GM18519 (cell line): ENCODE measurements around the gene CASZ1.

Source experiments
- ATAC-seq: cut with Tn5 transposase; IDR thresholded peaks from one replicate; pipeline ENCODE4 v1.9.1; 2021; ENCODE audit warnings: mild to moderate bottlenecking, moderate library complexity; ENCODE audit not compliant: unreplicated experiment, low FRiP score

CASZ1 gene

DNA sequence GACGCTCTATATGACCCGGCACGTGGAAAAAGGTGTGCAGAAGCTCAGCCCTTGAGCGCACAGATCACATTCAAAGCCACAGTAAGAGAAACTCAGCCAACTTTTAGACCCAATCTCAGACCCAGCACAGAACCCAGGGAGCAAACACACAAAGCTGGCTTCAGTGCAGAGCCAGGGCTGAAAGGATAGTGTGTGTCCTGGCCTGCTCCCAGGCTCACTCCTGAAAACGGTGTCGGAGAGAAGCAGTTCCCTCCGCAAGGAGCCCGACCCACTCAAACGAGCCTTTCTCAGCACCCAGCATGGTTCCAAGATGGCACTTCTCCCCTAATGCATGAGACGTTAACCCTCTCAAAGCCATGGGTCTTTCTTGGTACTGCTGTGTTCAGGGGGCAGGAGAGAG is 39.6 kb downstream of the CASZ1 start:
- no peak for ATAC-seq

- ATAC-seq = no peak
These were observed 40.4 kb downstream of the CASZ1 start for GRCh38 chr1:10755970-10756521.

DNA sequence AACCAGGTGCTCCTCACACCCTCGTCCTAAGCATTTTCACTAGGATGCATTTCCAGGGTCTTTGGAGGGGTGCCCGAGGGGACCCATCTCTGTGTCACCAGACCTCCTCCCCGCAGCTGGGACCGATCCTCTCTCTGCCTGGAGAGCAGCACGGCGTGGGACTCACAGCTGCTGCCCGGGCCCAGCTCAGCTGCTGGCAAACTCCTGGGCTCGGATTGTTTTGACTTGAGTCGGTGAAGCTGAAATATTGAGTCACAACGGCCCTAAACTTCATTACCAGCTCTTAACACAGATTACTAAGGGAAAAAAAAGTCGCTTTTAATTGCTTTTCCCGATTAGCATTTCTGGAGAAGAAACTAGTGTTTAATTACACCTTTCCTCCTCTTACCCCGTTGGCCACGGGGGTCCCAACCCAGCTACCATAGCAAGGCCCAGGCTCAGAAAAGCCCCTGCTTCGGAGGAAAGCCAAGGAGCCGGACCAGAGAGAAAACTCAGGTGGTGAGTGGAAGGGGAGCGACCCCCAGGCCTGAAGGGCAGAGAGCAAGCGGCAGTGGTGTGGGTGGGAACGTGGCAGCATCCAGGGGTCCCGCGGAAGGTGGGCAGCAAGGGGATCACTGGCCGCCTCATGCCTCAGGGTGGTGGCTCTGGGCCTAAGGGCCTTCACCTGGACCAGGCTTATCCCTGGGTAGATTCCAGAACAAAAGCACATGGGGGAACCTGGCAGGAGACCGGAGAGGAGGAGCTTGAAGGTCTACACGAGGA is 41.7 kb downstream of the CASZ1 start:
- no peak for ATAC-seq

DNA sequence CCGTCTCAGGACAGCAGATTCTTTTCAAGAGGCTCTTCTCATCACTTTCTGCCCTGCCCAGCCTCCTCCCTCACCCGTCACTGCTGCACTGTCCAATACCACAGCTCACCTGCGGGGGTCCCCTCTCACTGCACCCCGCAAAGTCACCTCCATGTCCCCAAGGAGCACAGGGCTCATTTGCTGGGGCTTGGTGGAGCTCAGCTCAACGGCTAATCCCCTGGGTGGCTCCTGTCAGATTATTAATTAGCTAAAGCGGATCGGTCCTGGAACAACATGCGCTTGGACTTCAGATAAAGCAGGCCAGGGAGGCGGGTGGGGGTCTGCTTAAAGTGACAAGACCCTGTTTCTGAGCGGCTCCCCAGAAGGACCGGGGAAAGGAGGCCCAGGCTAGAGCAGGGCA is 43.1 kb downstream of the CASZ1 start:
- ATAC-seq = no peak

- no peak for ATAC-seq
These were observed 44.8 kb downstream of the CASZ1 start for GRCh38 chr1:10751561-10752085.

GRCh38 chr1:10751160-10751559 is 45.3 kb downstream of the CASZ1 start:
- ATAC-seq = no peak

DNA sequence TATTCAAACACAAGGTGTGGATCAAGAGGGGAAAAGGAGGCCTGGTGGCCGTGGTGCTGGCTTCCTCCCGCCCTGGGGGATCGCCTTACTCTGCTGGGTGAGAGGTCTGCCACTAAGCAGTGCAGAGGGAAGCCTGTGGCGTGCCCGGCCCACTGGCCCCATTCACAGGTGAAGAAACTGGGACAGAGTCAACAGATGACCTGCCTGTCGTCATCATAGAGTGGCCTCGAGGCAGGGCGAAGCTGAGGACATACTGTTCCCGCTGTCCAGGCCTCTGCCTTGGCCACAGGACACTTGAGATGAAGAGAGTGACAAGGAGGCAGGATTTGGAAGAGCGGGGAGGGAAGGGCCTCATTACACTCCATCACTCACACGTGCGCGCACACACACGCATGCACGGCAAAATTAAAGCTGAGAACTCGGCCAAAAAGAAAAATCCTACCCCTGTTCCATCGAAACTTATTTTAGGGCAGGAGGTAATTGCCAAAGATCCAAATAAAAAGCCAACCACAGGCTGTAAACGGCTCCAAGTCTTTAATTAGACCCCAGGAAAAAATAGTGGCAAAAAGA is 50.5 kb downstream of the CASZ1 start:
- no peak for ATAC-seq

DNA sequence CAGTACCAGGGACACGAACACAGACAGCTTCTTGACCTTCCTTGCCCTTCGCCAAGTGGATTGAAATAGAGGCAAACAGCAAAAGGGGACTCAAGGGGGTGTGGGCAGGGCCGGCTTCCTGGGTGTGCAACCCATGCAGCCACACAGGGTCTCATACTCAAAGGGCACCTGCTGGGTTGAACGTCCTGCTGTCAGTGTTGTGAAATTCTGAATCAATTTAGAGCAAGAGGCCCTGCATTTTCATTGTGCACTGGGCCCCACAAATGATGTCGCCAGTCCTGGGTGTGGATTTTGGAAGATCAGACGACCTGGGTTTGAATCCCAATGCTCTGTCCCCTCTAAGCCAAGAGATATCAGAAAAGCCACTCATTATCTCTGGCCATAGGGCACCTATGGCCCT is 51.1 kb downstream of the CASZ1 start:
- no peak for ATAC-seq

- no peak for ATAC-seq
These were observed 51.7 kb downstream of the CASZ1 start for GRCh38 chr1:10744654-10745238.

DNA sequence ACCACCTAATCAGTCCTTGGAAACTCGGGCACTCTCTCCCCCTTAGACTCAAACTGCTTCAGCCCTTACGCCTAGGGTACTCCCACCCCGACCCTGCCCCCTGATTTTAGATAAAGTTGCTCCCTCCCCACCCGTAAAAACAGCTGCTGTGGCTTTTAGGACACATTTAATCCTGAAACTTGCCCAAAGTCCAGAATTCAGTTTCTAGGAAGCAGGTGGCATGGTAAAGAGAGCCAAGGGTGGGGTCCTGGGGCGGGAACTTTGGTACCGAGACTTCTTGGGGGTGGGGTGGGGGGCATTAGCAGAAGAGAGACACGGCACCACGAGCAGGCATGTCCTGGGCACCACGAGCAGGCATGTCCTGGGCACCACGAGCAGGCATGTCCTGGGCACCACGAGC is 52.4 kb downstream of the CASZ1 start:
- ATAC-seq = no peak

- no peak for ATAC-seq
These were observed 54.8 kb downstream of the CASZ1 start for GRCh38 chr1:10741696-10742095.

- no peak for ATAC-seq
These were observed 56.3 kb downstream of the CASZ1 start for GRCh38 chr1:10740123-10740522.

GRCh38 chr1:10739589-10739988 is 56.9 kb downstream of the CASZ1 start:
- no peak for ATAC-seq

DNA sequence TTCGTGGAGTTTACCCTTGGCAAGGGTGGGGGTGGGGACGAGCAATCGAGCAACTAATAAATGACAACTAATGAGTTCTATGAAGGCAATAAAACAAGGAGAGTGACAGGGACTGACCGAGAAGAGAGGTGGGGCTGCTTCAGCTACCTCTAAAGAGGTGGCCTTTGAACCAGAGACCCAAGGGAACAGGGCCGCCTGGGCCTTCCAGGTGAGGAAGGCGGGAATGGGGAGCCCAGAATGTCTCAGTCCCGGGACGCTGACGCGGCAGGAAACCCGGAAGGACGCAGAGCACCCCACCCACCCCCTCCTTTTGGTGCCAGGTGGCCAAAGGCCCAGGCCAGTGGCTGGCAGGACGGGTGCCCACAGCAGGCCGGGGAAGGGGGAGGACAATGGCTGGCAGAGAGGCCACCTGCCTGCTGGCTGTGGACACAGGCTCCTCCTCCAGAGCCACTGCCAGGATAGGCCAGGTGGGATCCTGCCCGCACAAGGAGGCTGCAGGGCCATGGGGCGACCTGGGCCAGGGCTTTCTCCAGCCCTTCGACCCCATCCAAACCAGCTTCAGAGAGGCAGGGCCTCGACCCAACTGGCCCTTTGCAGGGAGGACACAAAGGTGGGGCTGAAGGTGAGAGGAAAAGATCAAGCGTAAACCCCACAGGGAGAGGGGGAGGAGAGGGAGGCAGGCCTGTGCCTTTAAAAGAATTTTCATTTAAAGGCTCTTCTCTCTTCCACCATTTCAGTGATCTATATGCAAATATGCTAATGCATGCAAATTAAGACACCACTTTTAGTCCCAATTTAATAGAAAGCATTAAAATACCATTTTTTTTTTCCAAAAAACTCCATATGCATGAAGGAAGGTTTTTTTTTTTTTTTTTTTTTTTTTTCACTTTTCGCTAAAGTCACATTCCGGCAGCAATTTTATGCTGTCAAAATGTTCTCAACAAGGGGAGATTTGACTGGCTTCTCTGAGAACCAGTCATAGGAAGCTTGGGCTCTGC is 58.1 kb downstream of the CASZ1 start:
- ATAC-seq = no peak

DNA sequence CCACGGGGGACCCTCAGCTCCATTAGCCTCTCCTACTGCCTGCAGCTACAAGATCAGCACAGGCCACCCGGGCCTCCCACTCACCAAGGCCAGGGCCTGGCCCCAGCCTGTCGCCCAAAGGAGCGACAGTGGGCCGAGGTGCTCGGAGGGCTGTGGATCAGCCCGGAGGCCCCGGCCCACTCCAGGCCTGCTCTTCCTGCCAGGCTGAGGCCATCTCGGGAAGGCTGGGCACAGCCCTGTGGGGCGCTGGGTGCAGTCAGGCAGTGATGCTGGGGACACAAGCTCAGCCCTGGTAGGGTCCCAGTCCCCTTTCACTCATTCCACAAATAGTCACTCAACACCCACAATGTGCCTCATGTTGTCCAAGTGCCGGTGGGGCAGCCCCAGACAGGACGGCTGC is 58.8 kb downstream of the CASZ1 start:
- ATAC-seq = no peak

- no peak for ATAC-seq
These were observed 59.5 kb downstream of the CASZ1 start for GRCh38 chr1:10736634-10737586.

DNA sequence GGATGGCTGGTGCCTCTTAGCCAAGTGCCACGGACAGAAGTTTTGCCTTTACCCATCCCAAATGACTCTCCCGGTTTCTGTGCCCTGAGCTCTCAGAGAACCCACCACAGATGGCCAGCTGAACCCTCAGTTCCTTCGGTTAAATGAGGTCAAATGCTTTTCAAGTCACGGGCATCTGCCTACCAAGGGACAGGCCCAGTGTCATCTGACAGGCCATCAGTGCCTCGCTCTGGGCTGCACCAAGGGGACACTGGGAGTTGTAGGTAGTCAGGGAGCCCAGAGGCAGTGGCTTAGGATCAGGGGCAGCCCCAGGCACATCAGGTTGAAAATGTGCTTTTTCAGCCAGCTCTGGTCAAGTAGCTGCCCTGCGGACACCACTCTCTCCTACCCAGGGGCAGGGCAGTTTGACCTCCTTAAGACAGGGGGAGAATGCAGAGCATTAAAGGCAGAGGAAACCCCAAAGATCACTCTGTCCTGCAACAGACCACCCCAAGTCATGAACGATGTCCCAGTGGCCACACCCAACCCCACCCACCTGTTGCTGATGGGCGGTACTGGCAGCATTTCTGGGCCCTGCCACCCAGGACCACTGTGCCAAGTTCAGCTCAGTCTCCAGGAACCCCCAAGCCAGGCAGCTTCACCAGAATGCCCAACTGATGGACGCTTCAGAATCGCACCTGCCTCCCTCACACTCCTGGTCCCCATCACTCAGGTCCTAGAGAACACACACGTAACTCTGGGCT is 60.7 kb downstream of the CASZ1 start:
- no peak for ATAC-seq

DNA sequence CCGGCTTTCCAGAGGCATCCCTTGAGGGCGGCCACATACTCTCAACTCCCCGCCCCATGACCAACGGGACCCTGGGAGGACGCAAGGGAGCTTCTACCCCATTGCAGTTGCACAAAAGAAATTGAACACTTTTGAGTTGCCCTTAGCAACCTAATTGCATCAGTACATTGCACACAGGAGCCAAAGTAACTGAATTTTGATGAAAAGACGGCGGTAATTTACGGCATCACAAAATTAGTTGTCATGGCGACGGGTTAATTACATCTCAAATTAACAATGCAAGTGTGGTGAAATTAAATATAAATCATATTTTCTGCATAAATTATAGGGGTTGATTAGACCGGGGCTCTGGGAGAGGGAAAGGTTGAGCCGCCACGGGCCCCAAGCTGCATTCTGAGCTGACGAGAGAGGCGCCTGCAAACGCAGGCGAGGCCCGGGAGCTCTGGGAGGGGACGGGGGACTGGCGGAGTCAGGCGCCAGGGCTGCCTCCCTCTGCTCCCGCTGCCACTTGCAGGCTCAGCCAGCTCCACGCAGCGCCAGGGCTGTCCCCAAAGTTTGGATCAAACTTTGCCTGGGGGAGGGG is 61.4 kb downstream of the CASZ1 start:
- no peak for ATAC-seq
